Activated T-helper 2 cell treated with anti-CD3 and anti-CD28 coated beads, Interferon-gamma antibody, Interleukin-2, Interleukin-4, amounts not matched to agents 10 μg/mL and 5 μg/mL and 100 μg/mL, durations not matched to agents 14 hours and 24 hours and 36 hours (primary cell): ENCODE results near the gene TFDP1. TPM values are rescaled to one million over a fixed set of nuclear protein-coding genes. Genes with fewer than 3 reads are reported as not detected.
"Not testable (repeated sequence)": the region's sequence is repeated elsewhere in the genome, so short reads cannot be mapped to it uniquely, and the experiment has no call there.

Source experiments
- DNase-seq: peaks from one replicate; pipeline ENCODE4 v3.0.0; 2021; ENCODE audit warnings: low spot score
- H3K27ac Mint-ChIP-seq: one replicate; pipeline ENCODE4 v1.8.0; 2021; ENCODE audit warnings: mixed read lengths
- H3K27me3 Mint-ChIP-seq: one replicate; pipeline ENCODE4 v1.8.0; 2021; ENCODE audit warnings: low read depth, mixed read lengths
- H3K36me3 Mint-ChIP-seq: one replicate; pipeline ENCODE4 v1.8.0; 2021; ENCODE audit warnings: low read depth, mixed read lengths
- H3K4me1 Mint-ChIP-seq: one replicate; pipeline ENCODE4 v1.8.0; 2021; ENCODE audit warnings: low read depth, mixed read lengths
- H3K4me3 Mint-ChIP-seq: one replicate; pipeline ENCODE4 v1.8.0; 2021; ENCODE audit warnings: low read depth, mild to moderate bottlenecking, moderate library complexity, mixed read lengths
- H3K9me3 Mint-ChIP-seq: one replicate; pipeline ENCODE4 v1.8.0; 2021; ENCODE audit warnings: mixed read lengths
- intact Hi-C: fragments of 100-400 bp; cut with micrococcal nuclease; formaldehyde crosslinking; loops from one replicate; pipeline ENCODE4 v1.15.1; 2023
- total RNA-seq: library from RNA; stranded (reverse); gene quantifications from 2 replicates; pipeline ENCODE4 v1.2.3, GENCODE V29; 2022

The TFDP1 gene
- total RNA-seq, 1 donor from 2014 or later, result 164 TPM

DNA sequence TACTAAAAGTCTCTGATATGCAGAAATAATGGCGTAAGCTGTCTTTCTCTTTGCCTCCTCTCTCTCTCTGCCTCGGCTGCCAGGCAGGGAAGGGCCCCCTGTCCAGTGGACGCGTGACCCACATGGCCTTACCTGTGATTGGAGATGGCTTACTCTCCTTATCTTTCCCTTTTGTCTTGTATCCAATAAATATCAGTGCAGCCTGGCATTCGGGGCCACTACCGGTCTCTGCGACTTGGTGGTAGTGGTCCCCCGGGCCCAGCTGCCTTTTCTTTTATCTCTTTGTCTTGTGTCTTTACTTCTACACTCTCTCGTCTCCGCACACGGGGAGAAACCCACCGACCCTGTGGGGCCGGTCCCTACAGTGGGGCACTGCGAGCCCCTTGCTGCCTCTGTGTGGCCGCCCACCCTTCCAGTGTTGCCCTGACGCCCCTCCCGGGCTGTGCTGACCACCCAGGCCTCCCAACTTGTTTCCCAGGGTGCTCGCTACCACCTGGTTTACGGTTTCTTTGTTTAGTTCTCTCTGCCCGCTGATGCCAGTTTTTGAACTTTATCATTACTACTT, 37.5 kb downstream of the TFDP1 start:
- DNase-seq, H3K4me1 Mint-ChIP-seq, H3K27ac Mint-ChIP-seq, intact Hi-C loops, H3K4me3 Mint-ChIP-seq, H3K27me3 Mint-ChIP-seq, H3K9me3 Mint-ChIP-seq: not testable (repeated sequence)
- peaks cover 53% of the 10 kb centered on the region for H3K36me3 Mint-ChIP-seq

DNA sequence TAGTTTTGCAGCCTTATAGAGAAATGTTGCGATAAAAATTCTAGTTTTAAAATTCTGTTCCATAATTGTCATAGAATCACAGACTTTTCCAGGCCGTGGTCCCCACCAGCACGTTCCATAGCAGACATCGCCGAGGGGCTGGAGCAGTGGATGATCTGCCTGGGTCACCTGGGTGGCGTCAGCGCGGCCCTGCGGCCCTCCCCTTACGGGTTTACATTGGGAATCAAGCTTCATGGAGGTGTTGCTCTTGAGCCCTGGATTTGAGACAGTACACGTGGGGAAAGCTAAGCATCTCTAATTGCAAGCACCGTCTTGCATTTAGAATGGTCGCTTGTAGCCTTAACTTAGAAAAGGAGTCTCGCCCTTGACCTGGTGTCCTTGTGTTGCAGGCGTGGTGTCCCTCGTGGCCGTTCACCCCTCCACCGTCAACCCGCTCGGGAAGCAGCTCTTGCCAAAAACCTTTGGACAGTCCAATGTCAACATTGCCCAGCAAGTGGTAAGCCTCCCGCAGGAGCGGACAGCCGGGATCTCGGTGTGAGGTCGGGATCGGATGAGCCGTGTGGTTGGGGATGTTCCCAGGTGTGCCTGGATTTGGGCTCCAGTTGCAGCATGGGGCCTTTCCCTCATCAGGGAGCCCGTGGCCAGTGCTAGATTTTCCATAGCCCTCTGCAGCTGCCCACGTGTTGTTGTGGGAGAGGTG, 38.4 kb downstream of the TFDP1 start:
- H3K4me1 Mint-ChIP-seq, result no peaks in the 10 kb centered on the region
- intact Hi-C loops, result no loop called here
- no peak for DNase-seq
- no peaks in the 10 kb centered on the region for H3K27me3 Mint-ChIP-seq
- H3K4me3 Mint-ChIP-seq, result no peak overlapping the region
- peaks cover 52% of the 10 kb centered on the region for H3K36me3 Mint-ChIP-seq
- H3K27ac Mint-ChIP-seq, result no peak overlapping the region
- no peaks in the 10 kb centered on the region for H3K9me3 Mint-ChIP-seq

DNA sequence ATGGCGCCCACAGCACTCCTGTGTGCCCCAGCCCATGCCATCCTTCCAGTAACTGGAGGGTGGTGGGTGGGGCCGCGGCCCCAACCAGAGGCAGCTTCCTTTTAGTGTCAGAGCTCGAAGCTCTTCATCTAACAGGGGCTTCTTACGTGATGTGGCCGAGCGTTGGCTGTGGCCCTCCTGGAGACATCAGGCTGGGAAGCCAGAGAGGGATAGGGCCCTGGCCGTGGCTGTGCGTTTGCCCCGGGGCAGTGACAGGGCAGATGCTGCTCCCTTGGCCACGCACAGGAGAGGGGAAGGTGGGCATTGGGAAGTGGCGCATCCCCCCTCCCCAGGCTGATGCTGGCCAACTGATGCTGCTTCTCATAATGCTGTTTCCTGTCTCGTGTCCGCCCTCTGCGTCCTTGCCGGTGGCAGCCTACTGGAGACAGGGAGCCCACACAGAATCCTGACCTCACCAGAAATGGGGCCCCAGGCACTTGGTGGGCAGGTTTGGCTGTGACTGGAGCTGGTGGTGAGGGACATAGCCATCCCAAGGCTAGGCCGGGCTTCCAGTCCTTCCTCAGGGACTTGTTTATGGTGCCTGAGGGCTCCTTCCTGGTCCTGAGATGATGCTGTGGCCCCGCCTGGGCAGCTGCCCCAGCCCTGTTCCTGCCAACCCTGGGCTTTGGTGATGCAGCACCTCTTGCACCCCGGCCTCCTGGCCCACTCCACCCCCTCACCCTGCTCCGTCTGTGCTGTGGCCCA, 39.1 kb downstream of the TFDP1 start:
- no peaks in the 10 kb centered on the region for H3K27me3 Mint-ChIP-seq
- H3K9me3 Mint-ChIP-seq, result no peaks in the 10 kb centered on the region
- H3K36me3 Mint-ChIP-seq, result peaks cover 48% of the 10 kb centered on the region
- no peak overlapping the region for H3K4me3 Mint-ChIP-seq
- no peak for DNase-seq
- no peaks in the 10 kb centered on the region for H3K4me1 Mint-ChIP-seq
- H3K27ac Mint-ChIP-seq, result no peak overlapping the region
- intact Hi-C loops, result no loop called here

DNA sequence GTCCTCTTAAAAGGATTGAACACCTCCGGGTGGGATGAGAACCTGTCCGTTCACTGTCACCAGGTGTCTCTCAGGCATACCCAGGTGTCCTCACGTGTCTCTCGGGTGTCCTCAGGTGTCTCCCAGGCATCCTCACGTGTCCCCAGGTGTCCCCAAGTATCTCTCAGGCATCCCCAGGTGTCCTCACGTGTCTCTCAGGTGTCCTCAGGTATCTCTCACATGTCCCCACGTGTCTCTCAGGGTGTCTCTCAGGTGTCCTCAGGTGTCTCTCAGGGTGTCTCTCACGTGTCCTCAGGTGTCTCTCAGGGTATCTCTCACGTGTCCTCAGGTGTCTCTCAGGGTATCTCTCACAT, 39.7 kb downstream of the TFDP1 start:
- Mint-ChIP-seq H3K4me3 (no peak overlapping the region), H3K27ac (no peak overlapping the region), H3K36me3 (peaks cover 51% of the 10 kb centered on the region), H3K4me1 (no peaks in the 10 kb centered on the region), H3K9me3 (no peaks in the 10 kb centered on the region), H3K27me3 (no peaks in the 10 kb centered on the region)
- DNase-seq, result no peak
- intact Hi-C loops, result no loop called here

DNA sequence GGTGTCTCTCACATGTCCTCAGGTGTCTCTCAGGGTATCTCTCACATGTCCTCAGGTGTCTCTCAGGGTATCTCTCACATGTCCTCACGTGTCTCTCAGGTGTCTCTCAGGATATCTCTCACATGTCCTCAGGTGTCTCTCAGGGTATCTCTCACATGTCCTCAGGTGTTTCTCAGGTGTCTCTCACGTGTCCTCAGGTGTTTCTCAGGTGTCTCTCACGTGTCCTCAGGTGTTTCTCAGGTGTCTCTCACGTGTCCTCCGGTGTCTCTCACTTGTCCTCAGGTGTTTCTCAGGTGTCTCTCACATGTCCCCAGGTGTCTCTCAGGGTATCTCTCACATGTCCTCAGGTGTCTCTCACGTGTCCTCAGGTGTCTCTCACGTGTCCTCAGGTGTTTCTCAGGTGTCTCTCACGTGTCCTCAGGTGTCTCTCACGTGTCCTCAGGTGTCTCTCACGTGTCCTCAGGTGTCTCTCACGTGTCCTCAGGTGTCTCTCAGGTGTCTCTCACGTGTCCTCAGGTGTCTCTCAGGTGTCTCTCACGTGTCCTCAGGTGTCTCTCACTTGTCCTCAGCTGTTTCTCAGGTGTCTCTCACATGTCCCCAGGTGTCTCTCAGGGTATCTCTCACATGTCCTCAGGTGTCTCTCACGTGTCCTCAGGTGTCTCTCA, 40.2 kb downstream of the TFDP1 start:
- H3K4me1 Mint-ChIP-seq, DNase-seq, H3K4me3 Mint-ChIP-seq, H3K9me3 Mint-ChIP-seq, H3K27me3 Mint-ChIP-seq, intact Hi-C loops, H3K27ac Mint-ChIP-seq: not testable (repeated sequence)
- peaks cover 55% of the 10 kb centered on the region for H3K36me3 Mint-ChIP-seq

DNA sequence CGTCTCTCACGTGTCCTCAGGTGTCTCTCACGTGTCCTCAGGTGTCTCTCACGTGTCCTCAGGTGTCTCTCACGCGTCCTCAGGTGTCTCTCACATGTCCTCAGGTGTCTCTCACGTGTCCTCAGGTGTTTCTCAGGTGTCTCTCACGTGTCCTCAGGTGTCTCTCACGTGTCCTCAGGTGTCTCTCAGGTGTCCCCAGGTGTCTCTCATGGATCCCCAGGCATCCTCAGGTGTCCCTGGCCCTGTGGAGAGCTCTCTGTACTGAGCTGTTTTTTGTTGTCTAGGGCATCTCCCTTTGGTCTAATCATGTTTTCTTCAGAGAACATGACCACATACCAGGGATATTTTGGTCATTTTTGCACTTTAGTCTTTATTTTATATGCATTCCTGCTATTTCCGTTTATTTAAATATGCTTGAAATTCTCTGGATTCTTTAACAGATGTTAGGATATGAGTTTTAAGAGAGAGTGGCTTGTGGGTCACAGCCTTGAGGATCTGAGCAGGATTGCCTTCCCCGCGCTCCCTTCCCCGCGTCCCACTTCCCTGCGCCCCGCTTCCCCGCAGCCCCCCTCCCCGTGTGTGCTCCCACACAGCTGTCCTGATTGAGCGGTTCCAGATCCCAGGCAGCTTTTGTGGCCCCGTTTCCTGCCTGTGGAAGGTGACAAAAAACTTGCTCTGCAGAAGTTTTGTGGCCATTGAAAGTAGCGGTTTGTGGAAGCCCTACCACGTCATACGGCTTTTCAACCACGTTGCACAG, 41.6 kb downstream of the TFDP1 start:
- H3K27ac Mint-ChIP-seq, result no peak overlapping the region
- no peaks in the 10 kb centered on the region for H3K9me3 Mint-ChIP-seq
- no peak overlapping the region for H3K4me3 Mint-ChIP-seq
- no peaks in the 10 kb centered on the region for H3K4me1 Mint-ChIP-seq
- H3K27me3 Mint-ChIP-seq, result no peaks in the 10 kb centered on the region
- no peak for DNase-seq
- intact Hi-C loops, result no loop called here
- H3K36me3 Mint-ChIP-seq, result peaks cover 54% of the 10 kb centered on the region

DNA sequence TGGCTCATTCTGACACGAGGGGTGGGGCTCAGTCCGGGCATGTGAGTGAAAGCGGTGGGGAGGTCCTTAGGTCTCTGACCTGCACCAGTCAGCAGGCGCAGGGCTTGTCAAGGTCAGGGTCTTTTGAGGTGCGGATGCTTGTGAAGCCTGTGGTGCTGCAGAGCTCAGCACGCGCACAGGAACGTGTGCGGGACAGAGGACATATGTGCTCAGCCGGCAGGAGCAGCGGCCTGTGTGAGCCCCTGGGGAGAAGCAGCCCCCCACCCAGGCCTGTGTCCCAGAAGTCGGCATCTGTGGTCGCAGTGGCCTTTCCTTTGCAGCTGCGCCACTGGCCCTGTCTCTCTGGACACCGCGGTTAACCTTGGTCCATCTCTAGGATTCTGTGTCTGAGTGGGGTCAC, 42.6 kb downstream of the TFDP1 start:
- H3K4me1 Mint-ChIP-seq, result no peaks in the 10 kb centered on the region
- H3K4me3 Mint-ChIP-seq, result no peak overlapping the region
- DNase-seq, result no peak
- no peaks in the 10 kb centered on the region for H3K9me3 Mint-ChIP-seq
- H3K27ac Mint-ChIP-seq, result no peak overlapping the region
- intact Hi-C loops, result no loop called here
- H3K36me3 Mint-ChIP-seq, result peaks cover 60% of the 10 kb centered on the region
- H3K27me3 Mint-ChIP-seq, result no peaks in the 10 kb centered on the region

DNA sequence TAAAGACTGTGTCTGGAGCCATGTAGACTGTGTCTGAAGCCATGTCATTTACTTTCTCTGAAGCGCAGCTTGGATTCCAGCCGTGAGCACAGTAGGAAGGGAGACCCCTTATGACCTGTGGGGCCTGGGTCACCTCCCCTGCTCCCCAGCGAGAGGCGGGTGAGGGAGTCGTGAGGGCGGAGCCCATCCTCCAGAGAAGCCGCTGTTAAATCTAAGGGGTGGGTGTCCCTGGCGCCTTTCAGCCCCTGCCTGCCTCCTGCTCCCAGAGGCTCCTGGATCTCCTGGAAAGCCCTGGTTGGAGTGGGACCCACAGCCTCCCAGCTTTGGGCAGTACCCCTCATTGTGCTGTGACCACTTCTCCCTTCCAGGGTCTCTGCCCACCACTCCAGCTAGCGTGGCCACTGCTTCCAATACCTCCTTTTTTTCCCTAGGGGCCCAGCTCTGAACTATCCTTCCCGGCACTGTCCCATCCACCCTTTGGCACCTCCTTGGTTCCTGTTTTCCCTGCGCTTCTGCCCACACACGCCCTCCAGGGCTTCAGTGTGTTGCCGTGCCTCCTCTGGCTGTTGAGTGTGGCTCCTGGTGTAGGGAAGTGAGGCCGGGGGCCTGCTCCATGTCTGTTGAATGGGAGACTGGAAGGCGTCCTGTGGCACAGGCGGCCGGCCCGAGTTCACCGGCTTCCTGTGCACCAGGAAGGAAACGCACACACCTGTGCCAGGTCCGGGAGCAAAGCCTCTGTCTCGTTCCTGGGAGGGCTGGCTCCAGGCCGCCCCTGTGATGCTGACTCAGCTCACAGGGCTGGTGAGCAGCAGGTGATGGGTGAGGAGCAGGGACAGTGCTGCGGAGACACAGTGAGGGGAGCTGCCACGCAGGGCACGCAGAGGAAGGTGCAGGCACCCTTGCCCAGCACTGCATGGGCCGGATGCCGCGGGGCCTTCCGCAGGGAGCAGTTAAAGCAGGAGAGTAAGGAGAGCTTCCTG, 44.0 kb downstream of the TFDP1 start:
- Mint-ChIP-seq H3K9me3 (no peaks in the 10 kb centered on the region), H3K27ac (peak overlapping the region; percentile 49), H3K4me3 (no peak overlapping the region), H3K36me3 (peaks cover 70% of the 10 kb centered on the region), H3K27me3 (no peaks in the 10 kb centered on the region), H3K4me1 (no peaks in the 10 kb centered on the region)
- DNase-seq, result no peak
- intact Hi-C loops, result no loop called here

DNA sequence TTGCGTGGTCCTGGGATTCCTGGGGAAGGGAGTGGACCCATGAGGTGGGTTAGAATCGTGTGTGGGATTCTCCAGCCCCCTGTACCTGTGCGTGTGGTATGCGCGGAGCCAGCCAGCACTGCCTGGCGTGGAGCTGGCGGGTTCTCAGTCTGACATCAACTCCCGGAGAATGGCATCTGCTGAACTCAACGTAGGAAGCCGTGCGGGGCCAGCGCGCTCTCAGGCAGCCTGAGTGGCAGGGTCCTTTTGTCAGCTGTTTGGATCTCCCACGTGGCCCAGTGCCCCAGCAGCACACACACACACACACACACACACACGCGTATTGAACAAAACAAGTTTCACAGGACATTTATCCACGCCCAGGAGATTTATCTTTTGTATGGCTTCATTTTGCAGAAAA, 45.3 kb downstream of the TFDP1 start:
- Mint-ChIP-seq H3K4me1 (no peaks in the 10 kb centered on the region), H3K9me3 (no peaks in the 10 kb centered on the region), H3K27me3 (no peaks in the 10 kb centered on the region), H3K4me3 (no peak overlapping the region), H3K36me3 (peaks cover 70% of the 10 kb centered on the region), H3K27ac (no peak overlapping the region)
- intact Hi-C loops, result no loop called here
- no peak for DNase-seq

DNA sequence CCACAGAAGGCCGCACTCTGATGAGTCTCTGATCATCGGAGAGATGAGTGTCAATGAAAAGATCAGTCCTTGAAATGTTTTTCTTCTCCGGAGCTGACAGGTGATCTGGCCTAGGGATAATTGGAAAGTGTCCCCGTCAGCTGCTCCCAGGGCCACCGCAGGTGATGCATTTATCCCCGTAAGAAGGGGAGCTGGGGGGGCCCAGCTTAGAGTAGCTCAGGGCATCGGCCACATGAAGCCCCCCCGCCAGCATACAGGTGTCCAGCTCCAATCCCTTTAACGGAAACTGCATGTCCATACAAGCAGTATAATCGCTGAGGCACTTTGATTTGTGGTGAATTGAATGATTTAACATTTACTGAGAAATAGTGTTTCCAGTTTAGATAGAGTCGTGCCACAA, 45.7 kb downstream of the TFDP1 start:
- intact Hi-C loops, result no loop called here
- DNase-seq, result no peak
- Mint-ChIP-seq H3K36me3 (peaks cover 68% of the 10 kb centered on the region), H3K9me3 (no peaks in the 10 kb centered on the region), H3K4me1 (no peaks in the 10 kb centered on the region), H3K27me3 (no peaks in the 10 kb centered on the region), H3K27ac (no peak overlapping the region), H3K4me3 (no peak overlapping the region)

DNA sequence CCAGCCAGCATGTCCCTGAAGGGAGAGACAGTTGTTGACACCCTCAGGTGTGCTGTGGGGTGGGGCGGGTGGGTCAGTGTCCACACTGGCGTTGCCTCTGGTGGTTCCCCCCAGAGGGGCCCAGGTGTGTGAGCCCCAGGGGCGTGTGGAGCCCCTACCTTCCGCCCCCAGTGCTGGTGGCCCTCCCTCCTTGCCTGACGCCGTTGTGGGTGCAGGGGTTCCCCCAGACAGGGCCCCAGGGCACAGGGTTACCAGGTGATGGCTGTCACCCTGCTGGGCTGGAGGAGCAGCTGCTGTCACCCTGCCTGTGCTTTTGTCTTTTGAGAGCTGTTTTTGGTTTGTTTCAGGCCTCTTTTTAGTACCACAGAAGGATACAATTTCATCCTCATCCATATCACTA, 46.3 kb downstream of the TFDP1 start:
- Mint-ChIP-seq H3K4me1 (no peaks in the 10 kb centered on the region), H3K9me3 (no peaks in the 10 kb centered on the region), H3K27ac (no peak overlapping the region), H3K36me3 (peaks cover 65% of the 10 kb centered on the region), H3K27me3 (no peaks in the 10 kb centered on the region), H3K4me3 (no peak overlapping the region)
- intact Hi-C loops, result no loop called here
- no peak for DNase-seq
